Stimulated activated naive B cell treated with anti-CD40 and anti-IgM and Interleukin-4, amounts not matched to agents 10 μg/mL and 1 μg/mL and 100 μg/mL, for 72 hours (primary cell): ENCODE results near the gene CCNK.
A peak's percentile ranks its signal among the peaks of the same experiment; 100 is the strongest.

Experiments used
- ATAC-seq, 2 donors: fragments of 150-1000 bp; cut with Tn5 transposase; replicated peaks; 2 replicates each; pipeline ENCODE4 v1.10.0; 2021; ENCODE audit warnings: moderate library complexity in 1 of 2
- DNase-seq: peaks from one replicate; pipeline ENCODE4 v3.0.0; 2021
- H3K27ac Mint-ChIP-seq: one replicate; pipeline ENCODE4 v1.8.0; 2022; ENCODE audit warnings: mild to moderate bottlenecking, mixed read lengths
- H3K27me3 Mint-ChIP-seq, 2 donors: one replicate each; pipeline ENCODE4 v1.8.0; 2022; ENCODE audit warnings: mixed read lengths in 2 of 2
- H3K36me3 Mint-ChIP-seq, 2 donors: one replicate each; pipeline ENCODE4 v1.8.0; 2022; ENCODE audit warnings: mixed read lengths in 2 of 2, mild to moderate bottlenecking in 1 of 2
- H3K4me1 Mint-ChIP-seq, 2 donors: one replicate each; pipeline ENCODE4 v1.8.0; 2022; ENCODE audit warnings: mixed read lengths in 2 of 2, mild to moderate bottlenecking in 1 of 2
- H3K4me3 Mint-ChIP-seq, 2 donors: one replicate each; pipeline ENCODE4 v1.8.0; 2022; ENCODE audit warnings: mild to moderate bottlenecking in 2 of 2, mixed read lengths in 2 of 2, moderate library complexity in 1 of 2
- H3K9me3 Mint-ChIP-seq, 2 donors: one replicate each; pipeline ENCODE4 v1.8.0; 2022; ENCODE audit warnings: mixed read lengths in 2 of 2, mild to moderate bottlenecking in 1 of 2

CCNK gene

GRCh38 chr14:99548871-99549515 is 67.8 kb downstream of the CCNK start:
- Mint-ChIP-seq H3K27me3 (peaks cover 11 to 16% of the 10 kb centered on the region in 2 donors), H3K9me3 (no peaks in the 10 kb centered on the region), H3K36me3 (no peaks in the 10 kb centered on the region), H3K4me1 (peaks cover 10 to 14% of the 10 kb centered on the region in 2 donors), H3K27ac (no peak overlapping the region), H3K4me3 (no peak overlapping the region)
- DNase-seq: no peak
- ATAC-seq: no peak

- DNase-seq (no peak), ATAC-seq (no peak)
- H3K27me3 Mint-ChIP-seq: peaks cover 8 to 15% of the 10 kb centered on the region in 2 donors
- H3K9me3 Mint-ChIP-seq: no peaks in the 10 kb centered on the region
- no peaks in the 10 kb centered on the region for H3K36me3 Mint-ChIP-seq
- no peak overlapping the region for H3K4me3 Mint-ChIP-seq
- H3K27ac Mint-ChIP-seq: no peak overlapping the region
- H3K4me1 Mint-ChIP-seq: peaks cover 10 to 14% of the 10 kb centered on the region in 2 donors
These were observed 68.5 kb downstream of the CCNK start for GRCh38 chr14:99549684-99550083.

GRCh38 chr14:99550387-99550992 is 69.3 kb downstream of the CCNK start:
- Mint-ChIP-seq H3K36me3 (no peaks in the 10 kb centered on the region), H3K4me3 (no peak overlapping the region), H3K27ac (no peak overlapping the region), H3K4me1 (peaks cover 10 to 14% of the 10 kb centered on the region in 2 donors), H3K27me3 (peaks cover 5 to 9% of the 10 kb centered on the region in 2 donors), H3K9me3 (no peaks in the 10 kb centered on the region)
- ATAC-seq: no peak
- DNase-seq: no peak

GRCh38 chr14:99551034-99551922 is 70.1 kb downstream of the CCNK start:
- peaks cover 0 to 9% of the 10 kb centered on the region in 2 donors for H3K27me3 Mint-ChIP-seq
- peaks cover 10 to 14% of the 10 kb centered on the region in 2 donors for H3K4me1 Mint-ChIP-seq

GRCh38 chr14:99552021-99552553 is 70.9 kb downstream of the CCNK start:
- no peak for DNase-seq
- no peak for ATAC-seq
- no peak overlapping the region for H3K27ac Mint-ChIP-seq
- H3K4me1 Mint-ChIP-seq: peaks cover 10 to 14% of the 10 kb centered on the region in 2 donors
- H3K9me3 Mint-ChIP-seq: no peaks in the 10 kb centered on the region
- H3K27me3 Mint-ChIP-seq: peaks cover 0 to 9% of the 10 kb centered on the region in 2 donors
- no peaks in the 10 kb centered on the region for H3K36me3 Mint-ChIP-seq
- H3K4me3 Mint-ChIP-seq: no peak overlapping the region

More at GRCh38 chr14:99551034-99551922, 70.1 kb downstream of the CCNK start:
- ATAC-seq: peak in 1 of 2 donors; percentile 28
- no peak for DNase-seq
- no peak overlapping the region for H3K27ac Mint-ChIP-seq
- H3K4me3 Mint-ChIP-seq: no peak overlapping the region
- H3K36me3 Mint-ChIP-seq: no peaks in the 10 kb centered on the region
- H3K9me3 Mint-ChIP-seq: no peaks in the 10 kb centered on the region

GRCh38 chr14:99552572-99553216 is 71.5 kb downstream of the CCNK start:
- H3K27ac Mint-ChIP-seq: no peak overlapping the region
- H3K27me3 Mint-ChIP-seq: peaks cover 0 to 9% of the 10 kb centered on the region in 2 donors
- no peak for DNase-seq
- no peaks in the 10 kb centered on the region for H3K36me3 Mint-ChIP-seq
- peaks cover 10 to 14% of the 10 kb centered on the region in 2 donors for H3K4me1 Mint-ChIP-seq
- H3K9me3 Mint-ChIP-seq: no peaks in the 10 kb centered on the region
- no peak for ATAC-seq
- no peak overlapping the region for H3K4me3 Mint-ChIP-seq

- H3K4me1 Mint-ChIP-seq: peaks cover 0 to 11% of the 10 kb centered on the region in 2 donors
- no peak overlapping the region for H3K27ac Mint-ChIP-seq
- H3K36me3 Mint-ChIP-seq: no peaks in the 10 kb centered on the region
- H3K4me3 Mint-ChIP-seq: no peak overlapping the region
- ATAC-seq (no peak), DNase-seq (no peak)
- H3K27me3 Mint-ChIP-seq: peaks cover 4 to 5% of the 10 kb centered on the region in 2 donors
- peaks cover 0 to 1% of the 10 kb centered on the region in 2 donors for H3K9me3 Mint-ChIP-seq
These were observed 73.0 kb downstream of the CCNK start for GRCh38 chr14:99554184-99554583.

- Mint-ChIP-seq H3K27me3 (peaks cover 4 to 5% of the 10 kb centered on the region in 2 donors), H3K27ac (no peak overlapping the region), H3K4me3 (no peak overlapping the region), H3K9me3 (peaks cover 0 to 1% of the 10 kb centered on the region in 2 donors), H3K4me1 (peaks cover 0 to 9% of the 10 kb centered on the region in 2 donors), H3K36me3 (no peaks in the 10 kb centered on the region)
- ATAC-seq (no peak), DNase-seq (no peak)
These were observed 73.7 kb downstream of the CCNK start for GRCh38 chr14:99554757-99555531.

GRCh38 chr14:99556134-99556791 is 75.1 kb downstream of the CCNK start:
- ATAC-seq (no peak), DNase-seq (no peak)
- H3K4me3 Mint-ChIP-seq: no peak overlapping the region
- H3K36me3 Mint-ChIP-seq: no peaks in the 10 kb centered on the region
- H3K4me1 Mint-ChIP-seq: no peaks in the 10 kb centered on the region
- H3K27ac Mint-ChIP-seq: no peak overlapping the region
- H3K9me3 Mint-ChIP-seq: peaks cover 0 to 1% of the 10 kb centered on the region in 2 donors
- peaks cover 3 to 4% of the 10 kb centered on the region in 2 donors for H3K27me3 Mint-ChIP-seq

- Mint-ChIP-seq H3K4me3 (no peak overlapping the region), H3K9me3 (peaks cover 0 to 1% of the 10 kb centered on the region in 2 donors), H3K4me1 (no peaks in the 10 kb centered on the region), H3K36me3 (no peaks in the 10 kb centered on the region), H3K27me3 (peaks cover 5 to 7% of the 10 kb centered on the region in 2 donors), H3K27ac (no peak overlapping the region)
- DNase-seq (no peak), ATAC-seq (no peak)
These were observed 78.2 kb downstream of the CCNK start for GRCh38 chr14:99559286-99559990.

GRCh38 chr14:99560403-99560802 is 79.2 kb downstream of the CCNK start:
- H3K27ac Mint-ChIP-seq: no peak overlapping the region
- ATAC-seq (no peak), DNase-seq (no peak)
- peaks cover 6 to 9% of the 10 kb centered on the region in 2 donors for H3K27me3 Mint-ChIP-seq
- peaks cover 0 to 1% of the 10 kb centered on the region in 2 donors for H3K9me3 Mint-ChIP-seq
- no peaks in the 10 kb centered on the region for H3K4me1 Mint-ChIP-seq
- H3K4me3 Mint-ChIP-seq: no peak overlapping the region
- H3K36me3 Mint-ChIP-seq: no peaks in the 10 kb centered on the region

GRCh38 chr14:99560922-99561683 is 79.9 kb downstream of the CCNK start:
- Mint-ChIP-seq H3K27me3 (peaks cover 6 to 9% of the 10 kb centered on the region in 2 donors), H3K27ac (no peak overlapping the region), H3K4me3 (no peak overlapping the region), H3K4me1 (no peaks in the 10 kb centered on the region), H3K36me3 (no peaks in the 10 kb centered on the region), H3K9me3 (peaks cover 0 to 1% of the 10 kb centered on the region in 2 donors)
- DNase-seq: no peak
- ATAC-seq: no peak
